Upper lobe of left lung (tissue), 6 donors: Measurements from ENCODE around the gene CYP2W1. TPM values are rescaled to one million over a fixed set of nuclear protein-coding genes. Genes with fewer than 3 reads are reported as not detected.

Experiments used
- ATAC-seq, 2 donors: fragments of 200-7000 bp; cut with Tn5 transposase; one replicate each; pipeline ENCODE4 v1.9.1; 2022; ENCODE audit warnings: mild to moderate bottlenecking in 2 of 2, moderate library complexity in 2 of 2; ENCODE audit not compliant: low FRiP score in 2 of 2
- DNase-seq, 2 donors: peaks; one replicate each; pipeline ENCODE4 v3.0.0-alpha.2; 2019 to 2020
- H3K27ac ChIP-seq, 4 donors: fragments of 200-600 bp; sonication (generic); one replicate each; pipeline ENCODE4 v1.5.1; 2016 to 2019
- H3K27me3 ChIP-seq, 4 donors: fragments of 200-600 bp; sonication (generic); one replicate each; pipeline ENCODE4 v1.5.1; 2017 to 2019
- H3K36me3 ChIP-seq, 4 donors: fragments of 200-600 bp; sonication (generic); one replicate each; pipeline ENCODE4 v1.5.1; 2016 to 2019
- H3K4me1 ChIP-seq, 4 donors: fragments of 200-600 bp; sonication (generic); one replicate each; pipeline ENCODE4 v1.5.1; 2018 to 2019
- H3K4me3 ChIP-seq, 4 donors: fragments of 200-600 bp; sonication (generic); one replicate each; pipeline ENCODE4 v1.5.1; 2017 to 2019; ENCODE audit warnings: mild to moderate bottlenecking in 2 of 4, moderate library complexity in 1 of 4
- H3K9me3 ChIP-seq, 4 donors: fragments of 200-600 bp; sonication (generic); one replicate each; pipeline ENCODE4 v1.5.1; 2018 to 2019
- EP300 ChIP-seq, 4 donors: sonication (generic); formaldehyde crosslinking; IDR thresholded peaks; one replicate each; pipeline ENCODE4 v1.5.1; 2017; ENCODE audit warnings: antibody characterized with exemption in 4 of 4, control low read depth in 2 of 4
- POLR2A ChIP-seq, 4 donors: fragments of 450-650 bp; IDR thresholded peaks; one replicate each; pipeline ENCODE4 v1.5.1; 2016 to 2017; ENCODE audit warnings: antibody characterized with exemption in 4 of 4, mild to moderate bottlenecking in 2 of 4
- POLR2AphosphoS5 ChIP-seq, 2 donors: sonication (generic); formaldehyde crosslinking; IDR thresholded peaks; one replicate each; pipeline ENCODE4 v1.5.1; 2017; ENCODE audit warnings: antibody characterized with exemption in 2 of 2
- WGBS, 2 donors: methylation state at CpG; one replicate each; pipeline ENCODE4 v1.1.5; 2017 to 2018; 5-methylcytosine and 5-hydroxymethylcytosine counted together
- total RNA-seq, 6 donors: library from RNA; depleted of rRNA in 4 of 6; stranded (reverse); fragments of >200 nt in 4 of 6; gene quantifications; one replicate each; pipeline versions ENCODE4 v1.1.0 to v1.2.1, GENCODE V29; 2016 to 2021
- TF ChIP-seq, protein P1 (sequence below), 6 experiments: fragments of 450-650 bp in 4 of 6; fragments of 200-600 bp in 2 of 6; sonication (generic) in 2 of 6; IDR thresholded peaks; one replicate each; pipeline ENCODE4 v1.5.1; 2016 to 2019; ENCODE audit warnings: antibody characterized with exemption in 6 of 6
- donor health status: DM: no; HTN: no; CAD: no; lungs with moderate emphysema.
- donor health status: DM: no; HTN: yes; CAD: no; lungs with severe emphysema.

The CYP2W1 gene
- total RNA-seq, 6 donors from 2014 or later = not detected

DNA sequence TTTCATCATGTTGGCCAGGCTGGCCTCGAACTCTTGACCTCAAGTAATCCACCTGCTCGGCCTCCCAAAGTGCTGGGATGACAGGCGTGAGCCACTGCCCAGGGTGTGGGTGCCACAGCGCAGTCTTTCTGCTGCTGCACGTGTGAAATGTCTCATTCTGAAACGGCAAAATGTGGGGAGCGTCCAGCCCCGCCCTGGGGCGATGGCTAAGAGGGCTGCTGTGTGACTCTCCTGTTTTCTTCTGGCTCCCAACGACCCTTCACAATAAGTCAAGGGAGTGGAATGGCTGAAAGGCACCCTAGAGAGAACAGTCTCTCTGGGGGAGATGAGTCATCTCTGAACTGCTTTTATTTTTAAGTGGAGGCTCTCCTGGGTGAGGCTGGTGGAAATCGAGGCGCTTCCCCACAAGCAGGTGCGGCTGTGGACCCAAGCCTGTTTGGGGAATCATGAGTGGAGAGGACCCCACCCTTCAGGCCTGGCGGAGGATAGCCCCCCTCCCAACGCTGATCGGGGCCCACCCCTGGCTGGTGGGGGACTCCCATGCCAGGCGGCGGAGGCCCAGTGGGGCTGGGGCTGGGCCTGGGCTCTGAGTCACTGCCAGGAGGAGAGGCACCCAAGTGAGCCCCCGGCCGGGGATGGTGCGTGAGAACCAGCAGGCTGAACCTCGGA, 46.5 kb upstream of the CYP2W1 start:
- DNase-seq (peak in 1 of 2 donors; percentile 71), ATAC-seq (no peak)
- Histone ChIP-seq H3K27ac (no peak overlapping the region), H3K9me3 (peaks cover 0 to 5% (median 0%) of the 10 kb centered on the region in 4 donors), H3K36me3 (peaks cover 0 to 15% (median 1%) of the 10 kb centered on the region in 4 donors), H3K27me3 (no peaks in the 10 kb centered on the region), H3K4me3 (no peak overlapping the region), H3K4me1 (no peaks in the 10 kb centered on the region)
- WGBS, 2 donors = 72 to 77% methylated on average over 21 to 22 of the region's 22 CpGs
- no peak for TF ChIP-seq EP300 (IDR thresholded peaks at IDR 0.05)
- TF ChIP-seq POLR2AphosphoS5 (IDR thresholded peaks at IDR 0.05) = no peak
- no peak for TF ChIP-seq POLR2A (IDR thresholded peaks at IDR 0.05)
- TF ChIP-seq, protein P1, sequence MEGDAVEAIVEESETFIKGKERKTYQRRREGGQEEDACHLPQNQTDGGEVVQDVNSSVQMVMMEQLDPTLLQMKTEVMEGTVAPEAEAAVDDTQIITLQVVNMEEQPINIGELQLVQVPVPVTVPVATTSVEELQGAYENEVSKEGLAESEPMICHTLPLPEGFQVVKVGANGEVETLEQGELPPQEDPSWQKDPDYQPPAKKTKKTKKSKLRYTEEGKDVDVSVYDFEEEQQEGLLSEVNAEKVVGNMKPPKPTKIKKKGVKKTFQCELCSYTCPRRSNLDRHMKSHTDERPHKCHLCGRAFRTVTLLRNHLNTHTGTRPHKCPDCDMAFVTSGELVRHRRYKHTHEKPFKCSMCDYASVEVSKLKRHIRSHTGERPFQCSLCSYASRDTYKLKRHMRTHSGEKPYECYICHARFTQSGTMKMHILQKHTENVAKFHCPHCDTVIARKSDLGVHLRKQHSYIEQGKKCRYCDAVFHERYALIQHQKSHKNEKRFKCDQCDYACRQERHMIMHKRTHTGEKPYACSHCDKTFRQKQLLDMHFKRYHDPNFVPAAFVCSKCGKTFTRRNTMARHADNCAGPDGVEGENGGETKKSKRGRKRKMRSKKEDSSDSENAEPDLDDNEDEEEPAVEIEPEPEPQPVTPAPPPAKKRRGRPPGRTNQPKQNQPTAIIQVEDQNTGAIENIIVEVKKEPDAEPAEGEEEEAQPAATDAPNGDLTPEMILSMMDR (IDR thresholded peaks at IDR 0.05) = no peak

DNA sequence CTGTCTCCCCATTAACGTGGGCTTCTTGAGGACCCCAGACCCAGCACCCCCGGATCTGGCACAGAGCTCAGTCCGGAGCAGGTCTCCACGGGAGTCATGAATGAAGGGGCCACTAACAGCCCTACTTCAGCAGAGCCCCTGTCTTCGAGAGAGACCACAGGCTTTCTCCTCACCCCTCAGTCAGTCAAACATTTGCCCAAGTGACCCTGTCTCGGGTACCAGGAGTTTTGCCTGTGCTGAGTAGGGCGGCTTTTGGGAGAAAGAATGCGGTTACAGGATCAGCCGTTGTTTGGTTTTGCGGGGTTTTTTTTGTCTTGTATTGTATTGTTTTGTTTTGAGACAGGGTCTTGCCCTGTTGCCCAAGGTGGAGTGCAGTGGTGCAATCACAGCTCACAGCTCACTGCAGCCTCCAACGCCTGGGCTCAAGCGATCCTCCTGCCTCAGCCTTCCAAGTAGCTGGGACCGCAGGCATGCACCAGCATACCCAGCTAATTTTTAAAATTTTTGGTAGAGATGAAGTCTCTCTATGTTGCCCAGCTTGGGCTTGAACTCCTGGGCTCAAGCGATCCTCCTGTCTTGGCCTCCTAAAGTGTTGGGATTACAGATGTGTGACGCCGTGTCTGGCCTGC, 45.0 kb upstream of the CYP2W1 start:
- Histone ChIP-seq H3K9me3 (peaks cover 0 to 5% (median 0%) of the 10 kb centered on the region in 4 donors), H3K4me3 (no peak overlapping the region), H3K27ac (no peak overlapping the region), H3K4me1 (no peaks in the 10 kb centered on the region), H3K36me3 (peaks cover 0 to 15% (median 1%) of the 10 kb centered on the region in 4 donors), H3K27me3 (no peaks in the 10 kb centered on the region)
- DNase-seq (no peak), ATAC-seq (no peak)
- WGBS, 2 donors = 92 to 94% methylated on average over 13 to 16 of the region's 16 CpGs
- no peak for TF ChIP-seq EP300 (IDR thresholded peaks at IDR 0.05)
- TF ChIP-seq POLR2A (IDR thresholded peaks at IDR 0.05) = no peak
- TF ChIP-seq POLR2AphosphoS5 (IDR thresholded peaks at IDR 0.05) = no peak
- TF ChIP-seq, protein P1 (IDR thresholded peaks at IDR 0.05) = no peak

DNA sequence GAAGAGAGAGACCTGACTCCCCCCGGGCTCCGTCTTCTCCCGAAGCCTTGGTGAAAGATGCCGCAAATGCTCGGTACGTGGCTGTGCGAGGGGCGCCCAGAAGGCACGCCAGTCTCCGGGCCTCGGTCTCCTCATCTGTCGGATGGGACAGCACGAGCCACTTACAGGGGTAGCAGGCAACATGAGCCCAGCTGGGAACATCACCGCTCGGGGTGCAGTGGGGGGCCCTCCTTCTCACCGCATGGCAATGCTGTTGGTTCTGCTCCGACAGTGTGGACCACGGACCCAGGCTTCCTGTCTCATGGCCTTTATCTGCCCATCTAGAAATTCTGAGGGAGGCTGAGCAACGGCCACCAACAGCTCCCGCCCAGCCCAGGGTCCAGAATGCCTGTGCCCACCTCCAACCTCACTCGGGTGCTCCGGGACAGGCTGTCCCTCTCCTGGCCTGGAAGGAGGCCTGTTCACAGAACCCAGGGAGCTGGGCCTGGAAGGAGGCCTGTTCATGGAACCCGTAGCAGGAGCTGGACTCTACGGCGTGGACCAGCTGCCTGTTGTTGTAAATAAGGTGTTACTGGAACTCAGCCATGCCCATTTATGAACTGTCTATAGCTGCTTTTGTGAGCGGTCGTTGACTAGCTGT, 44.3 kb upstream of the CYP2W1 start:
- Histone ChIP-seq H3K4me1 (no peaks in the 10 kb centered on the region), H3K9me3 (peaks cover 0 to 5% (median 0%) of the 10 kb centered on the region in 4 donors), H3K4me3 (no peak overlapping the region), H3K27ac (no peak overlapping the region), H3K27me3 (no peaks in the 10 kb centered on the region), H3K36me3 (peaks cover 0 to 15% (median 1%) of the 10 kb centered on the region in 4 donors)
- ATAC-seq (no peak), DNase-seq (peak in 1 of 2 donors; percentile 50)
- TF ChIP-seq EP300 (IDR thresholded peaks at IDR 0.05) (no peak), POLR2A (IDR thresholded peaks at IDR 0.05) (no peak), POLR2AphosphoS5 (IDR thresholded peaks at IDR 0.05) (no peak)
- TF ChIP-seq, protein P1 (IDR thresholded peaks at IDR 0.05) = no peak
- WGBS, 2 donors = 85 to 91% methylated on average over 16 to 24 of the region's 27 CpGs

DNA sequence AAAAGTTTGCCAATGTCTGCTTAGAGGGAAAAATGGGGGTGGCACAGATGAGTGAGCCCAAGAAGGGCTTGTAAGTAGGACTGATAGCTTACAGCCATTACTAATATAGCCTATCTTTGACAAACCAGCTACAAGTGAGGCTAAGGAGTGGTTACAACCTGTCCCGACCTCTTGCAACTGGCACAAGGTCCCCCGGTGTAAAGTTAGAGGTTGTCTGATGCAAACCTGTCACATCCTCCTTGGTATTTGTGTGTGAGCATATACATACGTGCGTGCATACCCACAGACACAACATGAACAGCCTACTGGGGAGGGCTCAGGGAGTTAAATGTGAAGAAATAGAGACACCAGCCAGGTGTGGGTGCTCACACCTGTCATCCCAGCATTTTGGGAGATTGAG, 43.1 kb upstream of the CYP2W1 start:
- Histone ChIP-seq H3K27me3 (no peaks in the 10 kb centered on the region), H3K36me3 (peaks cover 0 to 12% (median 0%) of the 10 kb centered on the region in 4 donors), H3K9me3 (peaks cover 0 to 5% (median 0%) of the 10 kb centered on the region in 4 donors), H3K4me1 (no peaks in the 10 kb centered on the region), H3K4me3 (no peak overlapping the region), H3K27ac (no peak overlapping the region)
- DNase-seq (no peak), ATAC-seq (no peak)
- 90 to 94% methylated on average over 4 of the region's 4 CpGs for WGBS, 2 donors
- TF ChIP-seq, protein P1 (IDR thresholded peaks at IDR 0.05) = no peak
- TF ChIP-seq EP300 (IDR thresholded peaks at IDR 0.05) (no peak), POLR2AphosphoS5 (IDR thresholded peaks at IDR 0.05) (no peak), POLR2A (IDR thresholded peaks at IDR 0.05) (no peak)
